SK-N-SH (cell line): ENCODE results near the gene FIBP. TPM values are rescaled to one million over a fixed set of nuclear protein-coding genes. Genes with fewer than 3 reads are reported as not detected.
A peak's percentile ranks its signal among the peaks of the same experiment; 100 is the strongest.

ENCODE experiments used
- CHD2 ChIP-seq: fragments of 150-350 bp; IDR thresholded peaks from 2 replicates; pipeline ENCODE4 v1.6.1; 2018; ENCODE audit warnings: low read length; ENCODE audit not compliant: partially characterized antibody
- CTCF ChIP-seq: fragments of 200-600 bp; sonication (generic); IDR thresholded peaks from 2 replicates; pipeline ENCODE4 v1.6.1; 2017; ENCODE audit warnings: antibody characterized with exemption, mild to moderate bottlenecking, moderate library complexity
- ELF1 ChIP-seq: IDR thresholded peaks from 2 replicates; pipeline ENCODE4 v1.4.0; 2012
- FOSL2 ChIP-seq: IDR thresholded peaks from 2 replicates; pipeline ENCODE4 v1.4.0; 2012; ENCODE audit warnings: low read depth, mild to moderate bottlenecking, moderate library complexity, borderline replicate concordance
- FOXJ3 ChIP-seq: sonication (generic); formaldehyde crosslinking; IDR thresholded peaks from 2 replicates; pipeline ENCODE4 v1.5.1; 2020; ENCODE audit warnings: mild to moderate bottlenecking, missing genetic modification reagents
- FOXM1 ChIP-seq: IDR thresholded peaks from 2 replicates; pipeline ENCODE4 v1.4.0; 2012; ENCODE audit warnings: low read depth, mild to moderate bottlenecking
- GABPA ChIP-seq: IDR thresholded peaks from 2 replicates; pipeline ENCODE4 v1.4.0; 2012; ENCODE audit warnings: low read depth, mild to moderate bottlenecking
- GATA2 ChIP-seq: sonication (generic); formaldehyde crosslinking; IDR thresholded peaks from 2 replicates; pipeline ENCODE4 v1.5.0; 2020; ENCODE audit warnings: mild to moderate bottlenecking, missing genetic modification reagents
- IRF3 ChIP-seq: fragments of 150-350 bp; IDR thresholded peaks from 2 replicates; pipeline ENCODE4 v1.6.1; 2016; ENCODE audit warnings: mild to moderate bottlenecking, low read depth, low read length
- JUND ChIP-seq: IDR thresholded peaks from 2 replicates; pipeline ENCODE4 v1.4.0; 2012
- MAX ChIP-seq: IDR thresholded peaks from 2 replicates; pipeline ENCODE4 v1.4.0; 2012; ENCODE audit warnings: low read depth
- NFIC ChIP-seq: IDR thresholded peaks from 2 replicates; pipeline ENCODE4 v1.4.0; 2012; ENCODE audit warnings: borderline replicate concordance
- PBX3 ChIP-seq: IDR thresholded peaks from 2 replicates; pipeline ENCODE4; 2012
- POLR2AphosphoS5 ChIP-seq: IDR thresholded peaks from 2 replicates; pipeline ENCODE4 v1.6.1; 2012; ENCODE audit warnings: low read depth, low read length
- RCOR1 ChIP-seq: fragments of 150-350 bp; IDR thresholded peaks from 2 replicates; pipeline ENCODE4 v1.6.1; 2017; ENCODE audit warnings: antibody characterized with exemption, low read length
- SIN3A ChIP-seq: IDR thresholded peaks from 2 replicates; pipeline ENCODE4 v1.6.1; 2012; ENCODE audit warnings: low read depth, mild to moderate bottlenecking, low read length, moderate library complexity, borderline replicate concordance
- SMC3 ChIP-seq: IDR thresholded peaks from 2 replicates; pipeline ENCODE4 v1.6.1; 2012; ENCODE audit warnings: low read depth, low read length, improper control_type of control experiment
- TAF1 ChIP-seq: IDR thresholded peaks from 2 replicates; pipeline ENCODE4 v1.6.1; 2012; ENCODE audit warnings: low read depth, mild to moderate bottlenecking, low read length, moderate library complexity, borderline replicate concordance
- USF1 ChIP-seq: IDR thresholded peaks from 2 replicates; pipeline ENCODE4 v1.4.0; 2012; ENCODE audit warnings: low read depth, borderline replicate concordance
- USF2 ChIP-seq: fragments of 150-350 bp; IDR thresholded peaks from 2 replicates; pipeline ENCODE4 v1.6.1; 2017; ENCODE audit warnings: antibody characterized with exemption, low read length, low read depth, borderline replicate concordance
- YY1 ChIP-seq: IDR thresholded peaks from 2 replicates; pipeline ENCODE4 v1.4.0; 2012; ENCODE audit warnings: low read depth, mild to moderate bottlenecking
- ZBTB33 ChIP-seq: IDR thresholded peaks from 2 replicates; pipeline ENCODE4 v1.4.0; 2012; ENCODE audit warnings: low read depth, borderline replicate concordance
- polyA plus RNA-seq, 3 experiments: library from polyadenylated mRNA; depleted of rRNA; stranded (reverse); fragments of >200 nt; gene quantifications; 2 replicates each; pipeline ENCODE4 v1.2.3, GENCODE V29; 2012

FIBP gene
- polyA plus RNA-seq, 1 of the 3 experiments (the other 2 are of a cell fraction): 190 TPM

GRCh38 chr11:65856689-65857499 lies 31.4 kb downstream of the FIBP start (continued):
- TF ChIP-seq POLR2AphosphoS5 (no peak; the same call in 1 of the 2 replicates), GATA2 (CRISPR knock-in tag) (no peak), GABPA (peak; percentile 70), JUND (no peak), MAX (peak; percentile 73), ZBTB33 (no peak), PBX3 (no peak), YY1 (no peak), FOXM1 (no peak), NFIC (no peak), USF2 (peak; percentile 64), ELF1 (peak; percentile 32), SIN3A (no peak), CTCF (no peak), TAF1 (peak; percentile 51; the same call in 1 of the 2 replicates), FOXJ3 (CRISPR knock-in tag) (no peak), RCOR1 (no peak), CHD2 (peak; percentile 13), FOSL2 (no peak), USF1 (peak; percentile 94), IRF3 (no peak), SMC3 (no peak)
